Thymus (tissue), 11 donors: Measurements from ENCODE around the gene TMEM198. TPM values are rescaled to one million over a fixed set of nuclear protein-coding genes. Genes with fewer than 3 reads are reported as not detected.

ENCODE experiments used
- DNase-seq, 9 donors: peaks; one replicate each; pipeline ENCODE4 v3.0.0-alpha.2; 2013; ENCODE audit warnings: low spot score in 9 of 9, low read depth in 6 of 9, missing footprints in 1 of 9
- H3K27ac ChIP-seq, 2 donors: one replicate each; pipeline ENCODE4 v1.5.1; 2013; ENCODE audit warnings: control low read depth in 1 of 2, low read depth in 1 of 2, low read length in 1 of 2, mild to moderate bottlenecking in 1 of 2, moderate library complexity in 1 of 2
- H3K27me3 ChIP-seq, 2 donors: one replicate each; pipeline ENCODE4 v1.5.1; 2013; ENCODE audit warnings: low read length in 1 of 2; ENCODE audit not compliant: control insufficient read depth in 2 of 2, insufficient read depth in 1 of 2
- H3K36me3 ChIP-seq, 2 donors: one replicate each; pipeline ENCODE4 v1.5.1; 2013; ENCODE audit warnings: low read length in 1 of 2, mild to moderate bottlenecking in 1 of 2, moderate library complexity in 1 of 2; ENCODE audit not compliant: control insufficient read depth in 2 of 2, insufficient read depth in 2 of 2
- H3K4me1 ChIP-seq, 2 donors: one replicate each; pipeline ENCODE4 v1.5.1; 2013; ENCODE audit warnings: low read length in 2 of 2; ENCODE audit not compliant: control insufficient read depth in 2 of 2, insufficient read depth in 2 of 2
- H3K4me3 ChIP-seq, 2 donors: one replicate each; pipeline ENCODE4 v1.5.1; 2013; ENCODE audit warnings: low read length in 2 of 2, control low read depth in 1 of 2, mild to moderate bottlenecking in 1 of 2
- H3K9me3 ChIP-seq, 2 donors: one replicate each; pipeline ENCODE4 v1.5.1; 2013; ENCODE audit warnings: low read length in 1 of 2, mild to moderate bottlenecking in 1 of 2; ENCODE audit not compliant: control insufficient read depth in 2 of 2, insufficient read depth in 1 of 2
- WGBS: extraction: QIAGEN DNeasy Blood & Tissue Kit; methylation state at CpG from one replicate; pipeline ENCODE4 v1.1.7; 2013; 5-methylcytosine and 5-hydroxymethylcytosine counted together
- polyA plus RNA-seq: library from polyadenylated mRNA; stranded (reverse); fragments of 200-250 nt; gene quantifications from one replicate; pipeline ENCODE4 v1.2.3, GENCODE V29; 2013
- total RNA-seq: library from RNA; stranded (reverse); fragments of 120-200 nt; gene quantifications from one replicate; pipeline ENCODE4 v1.2.4, GENCODE V29; 2013
- donor health status: healthy.

Gene TMEM198
- total and polyA plus RNA-seq, 2 donors, result 0.52 to 3.7 TPM

DNA sequence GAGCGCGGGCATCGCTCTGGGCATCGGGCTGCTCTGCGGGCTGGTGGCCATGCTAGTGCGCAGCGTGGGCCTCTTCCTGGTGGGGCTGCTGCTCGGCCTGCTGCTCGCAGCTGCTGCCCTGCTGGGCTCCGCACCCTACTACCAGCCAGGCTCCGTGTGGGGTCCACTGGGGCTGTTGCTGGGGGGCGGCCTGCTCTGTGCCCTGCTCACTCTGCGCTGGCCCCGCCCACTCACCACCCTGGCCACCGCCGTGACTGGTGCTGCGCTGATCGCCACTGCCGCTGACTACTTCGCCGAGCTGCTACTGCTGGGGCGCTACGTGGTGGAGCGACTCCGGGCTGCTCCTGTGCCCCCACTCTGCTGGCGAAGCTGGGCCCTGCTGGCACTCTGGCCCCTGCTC is 3.8 kb downstream of the TMEM198 start:
- Histone ChIP-seq H3K27me3 (peaks cover 39 to 92% of the 10 kb centered on the region in 2 donors), H3K4me3 (no peak overlapping the region), H3K4me1 (peaks cover 8 to 22% of the 10 kb centered on the region in 2 donors), H3K36me3 (no peaks in the 10 kb centered on the region), H3K9me3 (peaks cover 2 to 3% of the 10 kb centered on the region in 2 donors), H3K27ac (no peak overlapping the region)
- no peak for DNase-seq
- WGBS, result 97% methylated on average over 26 of the region's 26 CpGs

GRCh38 chr2:219548990-219549389 is 5.2 kb downstream of the TMEM198 start:
- no peak for DNase-seq
- WGBS, result 96% methylated on average over 18 of the region's 18 CpGs
- Histone ChIP-seq H3K27ac (no peak overlapping the region), H3K27me3 (peaks cover 50 to 93% of the 10 kb centered on the region in 2 donors), H3K4me1 (peaks cover 8 to 24% of the 10 kb centered on the region in 2 donors), H3K9me3 (peaks cover 3% of the 10 kb centered on the region in 2 donors), H3K4me3 (no peak overlapping the region), H3K36me3 (no peaks in the 10 kb centered on the region)

DNA sequence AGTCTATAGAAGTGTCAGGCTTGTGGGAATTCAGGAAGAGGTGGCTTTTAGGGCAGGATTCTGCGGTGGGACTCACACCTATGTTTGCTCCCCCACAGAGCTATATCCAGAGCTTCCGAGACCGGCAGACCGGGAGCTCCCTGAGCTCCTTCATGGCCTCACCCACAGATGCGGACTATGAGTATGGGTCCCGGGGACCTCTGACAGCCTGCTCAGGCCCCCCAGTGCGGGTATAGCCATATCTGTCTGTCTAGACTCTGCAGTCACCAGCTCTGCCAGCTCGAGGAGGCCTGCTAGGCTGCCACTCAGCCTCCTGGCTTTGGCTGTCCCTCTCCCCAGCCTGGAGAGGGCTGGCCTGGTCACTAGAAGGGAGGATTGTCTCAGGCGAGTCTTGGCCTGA is 5.8 kb downstream of the TMEM198 start:
- DNase-seq, result no peak
- Histone ChIP-seq H3K9me3 (peaks cover 3% of the 10 kb centered on the region in 2 donors), H3K4me3 (no peak overlapping the region), H3K27ac (no peak overlapping the region), H3K36me3 (no peaks in the 10 kb centered on the region), H3K27me3 (peaks cover 47 to 93% of the 10 kb centered on the region in 2 donors), H3K4me1 (peaks cover 8 to 17% of the 10 kb centered on the region in 2 donors)
- 93% methylated on average over 9 of the region's 9 CpGs for WGBS

- H3K4me3 ChIP-seq, result peak overlapping the region; percentile 40 to 71
- 7% methylated on average over 54 of the region's 54 CpGs for WGBS
- no peak overlapping the region for H3K27ac ChIP-seq
- peaks cover 8 to 17% of the 10 kb centered on the region in 2 donors for H3K4me1 ChIP-seq
- H3K27me3 ChIP-seq, result peaks cover 39 to 91% of the 10 kb centered on the region in 2 donors
- no peak for DNase-seq
- H3K36me3 ChIP-seq, result no peaks in the 10 kb centered on the region
- peaks cover 3% of the 10 kb centered on the region in 2 donors for H3K9me3 ChIP-seq
Measured at GRCh38 chr2:219551441-219552381, 7.9 kb downstream of the TMEM198 start.

DNA sequence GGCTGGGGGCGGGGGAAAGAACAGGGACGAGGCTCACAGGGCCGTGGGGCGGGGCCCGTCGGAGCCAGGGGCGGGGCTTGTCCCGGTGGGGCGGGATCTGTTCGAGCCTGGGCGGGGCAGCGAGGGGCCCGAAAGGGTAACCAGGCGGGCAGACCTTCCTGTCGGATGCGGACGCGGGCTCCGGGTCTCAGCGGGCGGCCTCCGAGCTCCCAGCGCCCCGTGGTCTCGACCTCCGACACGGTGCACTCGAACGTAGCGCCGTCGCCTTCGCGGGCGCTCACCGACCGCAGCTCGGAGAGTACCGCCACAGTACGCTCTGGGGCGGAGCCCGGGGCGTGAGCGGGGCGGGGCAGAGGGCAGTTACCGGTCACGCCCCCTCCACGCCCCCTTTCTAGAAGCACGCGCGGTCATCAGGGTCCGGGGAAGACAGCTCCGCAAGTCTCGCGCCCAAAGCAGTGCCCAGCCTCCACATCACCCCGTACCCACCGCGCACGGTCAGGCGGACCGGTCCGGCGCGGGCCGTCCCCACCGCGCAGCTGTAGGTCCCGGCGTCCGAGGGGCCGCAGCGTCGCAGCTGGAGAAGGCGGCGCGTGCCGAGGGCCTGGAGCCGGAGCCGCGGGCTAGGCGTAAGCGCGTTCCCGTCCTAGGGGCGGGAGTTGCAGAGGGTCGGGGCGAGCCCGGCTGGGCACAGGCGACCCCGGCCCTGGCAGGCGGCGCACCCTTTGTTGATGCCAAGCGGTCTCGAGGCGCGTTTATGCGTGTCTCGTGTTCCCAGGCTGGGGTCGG is 8.7 kb downstream of the TMEM198 start:
- no peak overlapping the region for H3K27ac ChIP-seq
- peaks cover 8 to 17% of the 10 kb centered on the region in 2 donors for H3K4me1 ChIP-seq
- no peaks in the 10 kb centered on the region for H3K36me3 ChIP-seq
- peaks cover 39 to 84% of the 10 kb centered on the region in 2 donors for H3K27me3 ChIP-seq
- 3% methylated on average over 99 of the region's 99 CpGs for WGBS
- DNase-seq, result peak in 8 of 9 donors; percentile 32 to 77 (median 55)
- peak overlapping the region; percentile 40 to 71 for H3K4me3 ChIP-seq
- peaks cover 3% of the 10 kb centered on the region in 2 donors for H3K9me3 ChIP-seq

DNA sequence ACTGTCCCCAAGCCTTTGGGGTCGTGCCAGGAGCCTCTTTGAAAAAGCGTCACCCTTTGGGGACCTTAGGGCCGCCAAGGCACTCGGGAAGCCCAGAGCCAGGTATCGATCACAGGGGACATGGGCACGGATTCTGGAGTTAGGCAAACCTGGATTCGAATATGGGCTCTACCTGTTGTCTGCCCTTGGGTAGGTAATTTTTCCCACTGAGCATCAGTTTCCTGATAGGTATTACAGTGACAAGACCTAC is 9.3 kb downstream of the TMEM198 start:
- Histone ChIP-seq H3K36me3 (no peaks in the 10 kb centered on the region), H3K4me1 (peaks cover 8 to 17% of the 10 kb centered on the region in 2 donors), H3K4me3 (no peak overlapping the region), H3K9me3 (peaks cover 1 to 3% of the 10 kb centered on the region in 2 donors), H3K27me3 (peaks cover 39 to 79% of the 10 kb centered on the region in 2 donors), H3K27ac (no peak overlapping the region)
- DNase-seq, result no peak
- WGBS, result 45% methylated on average over 7 of the region's 7 CpGs

DNA sequence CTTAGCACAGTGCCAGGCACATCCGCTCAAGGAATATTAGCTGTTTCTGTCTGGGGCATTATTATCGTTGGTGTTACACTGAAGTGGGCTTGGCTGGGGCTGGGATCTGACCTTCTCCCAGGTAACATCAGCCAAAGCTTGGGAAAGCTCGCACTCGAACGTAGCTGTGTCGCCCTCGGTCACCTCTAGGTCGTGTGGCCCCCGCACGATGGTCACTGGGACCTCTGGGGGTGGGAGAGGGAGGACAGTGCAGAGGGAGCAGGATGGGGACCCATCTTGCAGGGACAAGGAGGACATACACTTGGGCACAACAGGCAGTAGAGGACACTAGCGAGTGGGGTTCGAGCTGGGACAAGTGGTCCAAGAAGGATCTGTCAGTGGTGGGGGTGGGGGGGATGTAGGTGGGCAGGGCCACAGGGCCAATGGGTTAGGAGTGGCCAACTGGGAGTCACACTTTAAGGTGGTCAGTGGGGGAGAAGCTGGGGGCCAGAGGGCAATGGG is 9.7 kb downstream of the TMEM198 start:
- 90% methylated on average over 12 of the region's 12 CpGs for WGBS
- Histone ChIP-seq H3K27ac (no peak overlapping the region), H3K4me3 (no peak overlapping the region), H3K36me3 (no peaks in the 10 kb centered on the region), H3K4me1 (peaks cover 8 to 17% of the 10 kb centered on the region in 2 donors), H3K27me3 (peaks cover 39 to 78% of the 10 kb centered on the region in 2 donors), H3K9me3 (peaks cover 1 to 3% of the 10 kb centered on the region in 2 donors)
- no peak for DNase-seq

- peaks cover 39 to 72% of the 10 kb centered on the region in 2 donors for H3K27me3 ChIP-seq
- peaks cover 1 to 3% of the 10 kb centered on the region in 2 donors for H3K9me3 ChIP-seq
- no peak for DNase-seq
- H3K36me3 ChIP-seq, result no peaks in the 10 kb centered on the region
- peaks cover 8 to 17% of the 10 kb centered on the region in 2 donors for H3K4me1 ChIP-seq
- H3K27ac ChIP-seq, result no peak overlapping the region
- 98% methylated on average over 15 of the region's 15 CpGs for WGBS
- no peak overlapping the region for H3K4me3 ChIP-seq
Measured at GRCh38 chr2:219554350-219554749, 10.5 kb downstream of the TMEM198 start.

DNA sequence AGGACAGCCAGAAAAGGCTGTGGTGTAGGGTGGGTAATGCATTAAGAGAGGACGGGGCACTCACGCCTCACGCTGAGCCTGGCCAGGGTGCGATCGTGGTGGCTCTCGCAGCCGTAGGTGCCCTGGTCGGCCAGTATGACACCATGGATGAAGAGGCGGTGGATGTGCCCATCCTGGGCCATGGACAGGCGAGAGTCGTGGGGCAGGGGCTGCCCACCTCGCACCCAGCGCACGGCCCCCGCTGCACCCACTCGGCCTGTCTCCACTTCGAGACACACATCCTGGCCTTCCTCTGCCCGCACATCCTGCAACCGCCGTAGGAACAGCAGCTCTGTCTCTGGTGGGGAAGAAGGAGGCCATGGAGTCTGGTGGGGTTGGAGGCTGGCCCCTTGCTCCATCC is 12.1 kb downstream of the TMEM198 start:
- Histone ChIP-seq H3K27ac (no peak overlapping the region), H3K36me3 (no peaks in the 10 kb centered on the region), H3K4me1 (peaks cover 8 to 17% of the 10 kb centered on the region in 2 donors), H3K4me3 (no peak overlapping the region), H3K9me3 (peaks cover 1 to 3% of the 10 kb centered on the region in 2 donors), H3K27me3 (peaks cover 25 to 56% of the 10 kb centered on the region in 2 donors)
- 94% methylated on average over 20 of the region's 20 CpGs for WGBS
- no peak for DNase-seq
